Small intestine (tissue), 7 donors: ENCODE measurements around the gene PCNP. TPM values are rescaled to one million over a fixed set of nuclear protein-coding genes. Genes with fewer than 3 reads are reported as not detected.
"Not testable (repeated sequence)": the region's sequence is repeated elsewhere in the genome, so short reads cannot be mapped to it uniquely, and the experiment has no call there.

Source experiments
- DNase-seq, 2 donors: peaks; one replicate each; pipeline versions ENCODE4 v3.0.0 to v3.0.0-alpha.2; 2013
- FAIRE-seq: peaks from 2 replicates; lab custom pipeline; 2012; peaks lifted over from hg19 to GRCh38; lab: Jason Lieb, UNC
- H3K27ac ChIP-seq, 3 donors: one replicate each; pipeline ENCODE4 v1.5.1; 2013; ENCODE audit warnings: low read length in 2 of 3, mild to moderate bottlenecking in 2 of 3, control low read depth in 1 of 3, inconsistent platforms in 1 of 3, low read depth in 1 of 3, moderate library complexity in 1 of 3
- H3K27me3 ChIP-seq, 3 donors: one replicate each; pipeline ENCODE4 v1.6.1; 2013; ENCODE audit warnings: low read length in 3 of 3, inconsistent platforms in 1 of 3; ENCODE audit not compliant: control insufficient read depth in 3 of 3, insufficient read depth in 3 of 3
- H3K36me3 ChIP-seq, 3 donors: one replicate each; pipeline ENCODE4 v1.6.1; 2013; ENCODE audit warnings: low read length in 3 of 3, inconsistent platforms in 1 of 3, low read depth in 1 of 3, mild to moderate bottlenecking in 1 of 3, moderate library complexity in 1 of 3; ENCODE audit not compliant: control insufficient read depth in 3 of 3, insufficient read depth in 2 of 3
- H3K4me1 ChIP-seq, 3 donors: one replicate each; pipeline ENCODE4 v1.6.1; 2013; ENCODE audit warnings: low read length in 2 of 3, inconsistent platforms in 1 of 3, low read depth in 1 of 3, mild to moderate bottlenecking in 1 of 3, moderate library complexity in 1 of 3; ENCODE audit not compliant: control insufficient read depth in 3 of 3, insufficient read depth in 2 of 3
- H3K4me3 ChIP-seq, 3 donors: one replicate each; pipeline ENCODE4 v1.5.1; 2013; ENCODE audit warnings: low read length in 3 of 3, control low read depth in 1 of 3, inconsistent platforms in 1 of 3, low read depth in 1 of 3, mild to moderate bottlenecking in 1 of 3, moderate library complexity in 1 of 3
- H3K9me3 ChIP-seq, 2 donors: one replicate each; pipeline ENCODE4 v1.6.1; 2013; ENCODE audit warnings: low read depth in 1 of 2, low read length in 1 of 2; ENCODE audit not compliant: control insufficient read depth in 2 of 2, insufficient read depth in 1 of 2
- WGBS, 3 donors: extraction: QIAGEN DNeasy Blood & Tissue Kit; methylation state at CpG; one replicate each; pipeline ENCODE4 v1.1.7; 2013; 5-methylcytosine and 5-hydroxymethylcytosine counted together
- polyA plus RNA-seq, 4 donors: library from polyadenylated mRNA; stranded (reverse) in 3 of 4; unstranded in 1 of 4; fragments of 200-250 nt in 3 of 4; fragments of 120-200 nt in 1 of 4; gene quantifications; one replicate each; pipeline versions ENCODE4 v1.2.1 to v1.2.3, GENCODE V29; 2013
- donor health status: healthy with polysubstance abuse.
- donor health status: control.
- donor health status: control.
- donor health status: Bipolar disorder and iron deficiency.
- donor health status: healthy.

Gene PCNP
- polyA plus RNA-seq, 4 donors: 71.1 to 116 (median 76.9) TPM

DNA sequence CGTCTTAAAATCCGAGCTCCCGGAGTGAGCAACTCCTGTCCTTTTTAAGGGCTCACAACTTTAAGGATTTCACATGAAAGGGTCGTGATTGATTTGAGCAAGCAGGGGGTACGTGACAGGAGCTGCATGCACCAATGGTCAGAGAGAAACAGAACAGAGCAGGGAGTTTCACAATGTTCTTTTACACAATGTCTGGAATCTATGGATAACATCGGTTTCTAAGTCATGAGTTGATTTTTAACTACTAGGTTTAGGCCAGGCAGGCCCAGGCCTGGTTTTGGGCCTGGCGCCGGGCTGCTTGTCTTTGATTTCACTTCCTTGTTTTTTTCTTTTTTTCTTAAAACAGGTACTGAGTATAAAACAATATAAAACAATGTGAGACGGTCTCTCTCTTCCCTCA lies 39.0 kb downstream of the PCNP start:
- H3K27ac ChIP-seq, FAIRE-seq, H3K4me1 ChIP-seq, H3K4me3 ChIP-seq, H3K9me3 ChIP-seq, H3K27me3 ChIP-seq, DNase-seq, H3K36me3 ChIP-seq: not testable (repeated sequence)
- WGBS, 3 donors: 80 to 91% (median 88%) methylated on average over 8 to 9 of the region's 9 CpGs

DNA sequence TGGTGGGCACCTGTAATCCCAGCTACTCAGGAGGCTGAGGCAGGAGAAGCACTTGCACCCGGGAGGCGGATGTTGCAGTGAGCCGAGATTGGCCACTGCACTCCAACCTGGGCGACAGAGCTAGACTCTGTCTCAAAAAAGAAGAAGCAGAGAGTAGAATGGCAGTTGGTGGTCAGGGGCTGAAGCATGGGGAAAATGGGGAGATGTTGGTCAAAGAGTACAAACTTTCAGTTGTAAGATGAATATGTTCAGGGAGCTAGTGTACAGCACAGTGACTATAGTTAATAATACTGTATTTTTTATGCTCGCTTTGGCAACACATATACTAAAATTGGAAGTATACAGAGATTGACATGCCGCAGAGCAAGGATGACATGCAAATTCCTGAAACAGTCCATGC lies 41.5 kb downstream of the PCNP start:
- H3K9me3 ChIP-seq: peaks cover 0 to 3% of the 10 kb centered on the region in 2 donors
- H3K4me3 ChIP-seq: no peak overlapping the region
- 94 to 95% (median 94%) methylated on average over 6 of the region's 6 CpGs for WGBS, 3 donors
- no peak for FAIRE-seq
- DNase-seq: no peak
- H3K27ac ChIP-seq: no peak overlapping the region
- no peaks in the 10 kb centered on the region for H3K4me1 ChIP-seq
- no peaks in the 10 kb centered on the region for H3K27me3 ChIP-seq
- H3K36me3 ChIP-seq: no peaks in the 10 kb centered on the region

- 77 to 86% (median 83%) methylated on average over 7 of the region's 7 CpGs for WGBS, 3 donors
- no peaks in the 10 kb centered on the region for H3K27me3 ChIP-seq
- H3K36me3 ChIP-seq: no peaks in the 10 kb centered on the region
- peaks cover 0 to 3% of the 10 kb centered on the region in 2 donors for H3K9me3 ChIP-seq
- no peak overlapping the region for H3K27ac ChIP-seq
- no peaks in the 10 kb centered on the region for H3K4me1 ChIP-seq
- DNase-seq: no peak
- FAIRE-seq: no peak
- no peak overlapping the region for H3K4me3 ChIP-seq
Measured at GRCh38 chr3:101617478-101617877, 43.5 kb downstream of the PCNP start.

- Histone ChIP-seq H3K4me3 (no peak overlapping the region), H3K9me3 (peaks cover 0 to 3% of the 10 kb centered on the region in 2 donors), H3K36me3 (no peaks in the 10 kb centered on the region), H3K4me1 (no peaks in the 10 kb centered on the region), H3K27me3 (no peaks in the 10 kb centered on the region), H3K27ac (no peak overlapping the region)
- FAIRE-seq (no peak), DNase-seq (no peak)
- 21 to 74% (median 52%) methylated on average over 1 of the region's 1 CpG for WGBS, 3 donors
Measured at GRCh38 chr3:101618726-101619125, 44.7 kb downstream of the PCNP start.

DNA sequence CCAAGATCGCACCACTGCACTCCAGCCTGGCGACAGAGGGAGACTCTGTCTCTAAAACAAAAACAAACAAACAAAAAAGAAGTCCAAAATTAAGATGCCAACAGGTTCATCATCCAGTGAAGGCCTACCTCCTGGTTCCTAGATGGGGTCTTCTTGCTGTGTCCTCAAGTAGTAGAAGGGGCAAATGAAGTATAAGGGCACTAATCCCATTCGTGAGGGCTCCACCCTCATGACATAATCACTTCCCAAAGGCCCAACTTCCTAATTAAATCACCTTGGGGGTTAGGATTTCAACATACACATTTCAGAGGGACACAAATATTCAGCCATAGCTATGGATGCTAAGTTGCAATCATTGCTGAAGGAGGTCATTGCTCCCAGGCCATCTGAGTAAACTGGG lies 45.8 kb downstream of the PCNP start:
- Histone ChIP-seq H3K27me3 (no peaks in the 10 kb centered on the region), H3K4me3 (no peak overlapping the region), H3K27ac (no peak overlapping the region), H3K36me3 (no peaks in the 10 kb centered on the region), H3K4me1 (no peaks in the 10 kb centered on the region), H3K9me3 (peaks cover 0 to 4% of the 10 kb centered on the region in 2 donors)
- WGBS, 3 donors: 86 to 90% (median 87%) methylated on average over 3 of the region's 3 CpGs
- FAIRE-seq (no peak), DNase-seq (no peak)

DNA sequence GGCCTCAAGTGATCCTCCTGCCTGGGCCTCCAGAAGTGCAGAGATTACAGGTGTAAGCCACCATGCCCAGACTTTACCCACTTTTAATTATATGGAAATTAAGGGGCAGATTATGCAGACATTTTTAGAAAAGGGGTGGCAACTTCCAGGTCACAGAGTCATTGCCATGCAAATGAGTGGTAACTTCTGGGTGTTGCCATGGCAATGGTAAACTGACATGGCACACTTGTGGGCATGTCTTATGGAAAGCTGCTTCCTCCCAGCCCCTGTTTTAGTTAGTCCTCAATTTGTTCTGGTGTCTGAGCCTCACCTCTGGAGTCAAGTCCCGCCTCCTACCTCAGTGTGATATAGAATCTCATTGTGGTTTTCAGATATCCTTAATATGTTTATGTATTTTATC lies 49.7 kb downstream of the PCNP start:
- Histone ChIP-seq H3K4me3 (no peak overlapping the region), H3K27me3 (no peaks in the 10 kb centered on the region), H3K27ac (no peak overlapping the region), H3K36me3 (no peaks in the 10 kb centered on the region), H3K9me3 (peaks cover 0 to 8% of the 10 kb centered on the region in 2 donors), H3K4me1 (no peaks in the 10 kb centered on the region)
- DNase-seq: no peak
- 86 to 96% (median 90%) methylated on average over 1 of the region's 1 CpG for WGBS, 3 donors
- FAIRE-seq: no peak

- FAIRE-seq: no peak
- Histone ChIP-seq H3K4me3 (no peak overlapping the region), H3K27me3 (no peaks in the 10 kb centered on the region), H3K4me1 (no peaks in the 10 kb centered on the region), H3K36me3 (no peaks in the 10 kb centered on the region), H3K27ac (no peak overlapping the region), H3K9me3 (peaks cover 0 to 5% of the 10 kb centered on the region in 2 donors)
- no peak for DNase-seq
- 85 to 91% (median 86%) methylated on average over 2 of the region's 2 CpGs for WGBS, 3 donors
Measured at GRCh38 chr3:101624857-101625256, 50.9 kb downstream of the PCNP start.

- no peak for FAIRE-seq
- 86 to 92% (median 89%) methylated on average over 2 of the region's 2 CpGs for WGBS, 3 donors
- Histone ChIP-seq H3K27me3 (no peaks in the 10 kb centered on the region), H3K9me3 (peaks cover 0 to 5% of the 10 kb centered on the region in 2 donors), H3K4me3 (no peak overlapping the region), H3K4me1 (no peaks in the 10 kb centered on the region), H3K36me3 (no peaks in the 10 kb centered on the region), H3K27ac (no peak overlapping the region)
- DNase-seq: no peak
Measured at GRCh38 chr3:101625879-101626278, 51.9 kb downstream of the PCNP start.

DNA sequence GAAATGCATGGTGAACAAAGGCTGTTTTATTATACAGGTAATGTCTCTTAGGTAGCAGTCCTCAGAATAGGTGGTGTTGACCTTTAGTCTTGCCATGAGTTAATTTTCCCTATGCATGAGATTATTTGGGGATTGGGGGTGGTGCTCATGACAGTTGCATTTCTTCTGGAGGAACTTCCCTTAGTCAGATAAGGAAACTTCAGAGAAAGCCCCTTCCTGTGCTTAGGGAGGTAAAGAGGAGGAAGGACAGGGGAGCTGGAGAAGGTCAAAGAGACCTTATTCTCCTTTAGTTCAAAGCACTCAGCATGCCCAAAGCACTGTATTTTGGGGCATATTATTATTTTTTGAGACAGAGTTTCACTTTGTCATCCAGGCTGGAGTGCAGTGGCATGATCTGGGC lies 55.2 kb downstream of the PCNP start:
- FAIRE-seq (no peak), DNase-seq (no peak)
- Histone ChIP-seq H3K27me3 (no peaks in the 10 kb centered on the region), H3K4me1 (no peaks in the 10 kb centered on the region), H3K27ac (no peak overlapping the region), H3K9me3 (peaks cover 0 to 5% of the 10 kb centered on the region in 2 donors), H3K4me3 (no peak overlapping the region), H3K36me3 (no peaks in the 10 kb centered on the region)
